Testis (tissue), 2 donors: Measurements from ENCODE around the gene TACR1.
A peak's percentile ranks its signal among the peaks of the same experiment; 100 is the strongest.

ENCODE experiments used
- CTCF ChIP-seq, 3 experiments: fragments of 450-650 bp in 2 of 3; fragments of 200-600 bp in 1 of 3; sonication (generic) in 1 of 3; IDR thresholded peaks; one replicate each; pipeline ENCODE4 v1.5.1; 2016 to 2019; ENCODE audit warnings: antibody characterized with exemption in 3 of 3, mild to moderate bottlenecking in 2 of 3, moderate library complexity in 1 of 3
- POLR2A ChIP-seq: fragments of 450-650 bp; IDR thresholded peaks from one replicate; pipeline ENCODE4 v1.6.1; 2017; ENCODE audit warnings: antibody characterized with exemption, mild to moderate bottlenecking, moderate library complexity

- TF ChIP-seq POLR2A (no peak), CTCF (IDR thresholded peaks at IDR 0.05) (peak in 2 of 3 experiments; percentile 27 to 45)
These were observed 145.7 kb downstream of the TACR1 start for GRCh38 chr2:75053484-75054112.
